NCI-H510A treated with DMSO at 0.1 percent for 48 hours (cell line): ENCODE measurements around the gene TMEM98.
"Not testable (repeated sequence)": the region's sequence is repeated elsewhere in the genome, so short reads cannot be mapped to it uniquely, and the experiment has no call there.

Experiments used
- DNase-seq: peaks from one replicate; lab custom pipeline; 2025; lab: John Stamatoyannopoulos, UW

The TMEM98 gene

GRCh38 chr17:32914181-32914580 is 13.8 kb upstream of the TMEM98 start:
- DNase-seq = no peak

- peak; percentile 56 for DNase-seq
Measured at GRCh38 chr17:32915245-32915644, 12.7 kb upstream of the TMEM98 start.

- DNase-seq = no peak
Measured at GRCh38 chr17:32916134-32916533, 11.8 kb upstream of the TMEM98 start.

GRCh38 chr17:32917081-32917480 is 10.9 kb upstream of the TMEM98 start:
- DNase-seq = no peak

- no peak for DNase-seq
Measured at GRCh38 chr17:32917842-32918241, 10.1 kb upstream of the TMEM98 start.

GRCh38 chr17:32919876-32920275 is 8.1 kb upstream of the TMEM98 start:
- DNase-seq = not testable (repeated sequence)

- no peak for DNase-seq
Measured at GRCh38 chr17:32920293-32920692, 7.7 kb upstream of the TMEM98 start.

- no peak for DNase-seq
Measured at GRCh38 chr17:32921017-32921416, 6.9 kb upstream of the TMEM98 start.

- not testable (repeated sequence) for DNase-seq
Measured at GRCh38 chr17:32923905-32924304, 4.0 kb upstream of the TMEM98 start.

GRCh38 chr17:32926183-32926582 is 1.8 kb upstream of the TMEM98 start:
- DNase-seq = no peak

GRCh38 chr17:32926789-32927188 is 1.2 kb upstream of the TMEM98 start:
- not testable (repeated sequence) for DNase-seq

- DNase-seq = no peak
Measured at GRCh38 chr17:32927201-32927723, 691 bp upstream of the TMEM98 start.

- DNase-seq = peak; percentile 30
Measured at GRCh38 chr17:32928586-32929535, 908 bp downstream of the TMEM98 start.

- DNase-seq = no peak
Measured at GRCh38 chr17:32929588-32929987, 1.6 kb downstream of the TMEM98 start.

- no peak for DNase-seq
Measured at GRCh38 chr17:32930512-32930911, 2.6 kb downstream of the TMEM98 start.

- no peak for DNase-seq
Measured at GRCh38 chr17:32931686-32932085, 3.7 kb downstream of the TMEM98 start.

GRCh38 chr17:32933881-32934280 is 5.9 kb downstream of the TMEM98 start:
- no peak for DNase-seq

- no peak for DNase-seq
Measured at GRCh38 chr17:32935726-32936125, 7.8 kb downstream of the TMEM98 start.

- no peak for DNase-seq
Measured at GRCh38 chr17:32936186-32936893, 8.4 kb downstream of the TMEM98 start.

- DNase-seq = peak; percentile 37
Measured at GRCh38 chr17:32936894-32937500, 9.0 kb downstream of the TMEM98 start.

- DNase-seq = no peak
Measured at GRCh38 chr17:32940706-32941390, 12.9 kb downstream of the TMEM98 start.
